T47D (cell line): ENCODE data around the gene WTIP.
A peak's percentile ranks its signal among the peaks of the same experiment; 100 is the strongest.
"Not testable (repeated sequence)": the region's sequence is repeated elsewhere in the genome, so short reads cannot be mapped to it uniquely, and the experiment has no call there.

Experiments
- DNase-seq, 2 experiments: peaks; one replicate each; pipeline versions ENCODE4 v3.0.0 to v3.0.0-alpha.2; 2011 to 2012; ENCODE audit warnings: low read depth in 1 of 2, low spot score in 1 of 2
- JUND ChIP-seq: IDR thresholded peaks from 2 replicates; pipeline ENCODE4 v1.6.1; 2012; ENCODE audit warnings: low read depth
- in situ Hi-C: cut with HindIII; loops from 2 replicates; pipeline ENCODE4 v1.10.0; 2016; ENCODE audit warnings: low sequenced_read_pairs, low pct_unique_long_range_greater_than_20kb

WTIP gene

DNA sequence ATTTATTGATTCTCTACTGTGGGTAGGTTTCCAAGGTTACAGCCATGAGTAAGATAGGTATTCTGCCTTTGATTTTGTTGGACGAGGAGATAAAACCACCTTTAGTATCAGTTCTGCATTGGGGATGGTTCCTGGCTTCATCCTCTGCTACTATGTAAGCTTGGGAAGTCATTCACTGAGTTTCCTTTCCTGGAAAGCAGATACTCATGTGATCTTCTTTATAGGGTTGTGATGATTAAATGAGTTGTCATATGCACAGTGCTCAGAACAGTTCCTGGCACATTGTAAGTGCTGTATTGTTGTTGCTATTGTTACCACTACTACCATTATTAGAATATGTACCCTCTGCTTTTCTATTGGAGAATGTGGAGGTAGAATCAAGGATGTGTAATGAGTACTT, 13.1 kb upstream of the WTIP start:
- TF ChIP-seq JUND: no peak
- no peak for DNase-seq
- in situ Hi-C loops: no loop called here

DNA sequence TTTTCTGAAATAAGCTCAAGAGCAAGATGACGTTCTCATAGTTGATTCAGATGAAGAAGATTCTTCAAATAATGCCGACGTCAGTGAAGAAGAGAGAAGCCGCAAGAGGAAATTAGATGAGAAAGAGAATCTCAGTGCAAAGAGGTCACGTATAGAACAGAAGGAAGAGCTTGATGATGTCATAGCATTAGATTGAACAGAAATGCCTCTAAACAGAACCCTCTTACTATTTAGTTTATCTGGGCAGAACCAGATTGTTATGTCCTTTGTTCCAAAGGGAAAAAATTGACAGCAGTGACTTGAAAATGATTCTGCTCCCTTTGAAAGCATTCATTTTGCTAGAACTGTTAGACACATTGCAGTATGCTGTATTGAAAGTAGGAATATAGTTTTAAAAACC, 12.5 kb upstream of the WTIP start:
- DNase-seq, in situ Hi-C loops: not testable (repeated sequence)

DNA sequence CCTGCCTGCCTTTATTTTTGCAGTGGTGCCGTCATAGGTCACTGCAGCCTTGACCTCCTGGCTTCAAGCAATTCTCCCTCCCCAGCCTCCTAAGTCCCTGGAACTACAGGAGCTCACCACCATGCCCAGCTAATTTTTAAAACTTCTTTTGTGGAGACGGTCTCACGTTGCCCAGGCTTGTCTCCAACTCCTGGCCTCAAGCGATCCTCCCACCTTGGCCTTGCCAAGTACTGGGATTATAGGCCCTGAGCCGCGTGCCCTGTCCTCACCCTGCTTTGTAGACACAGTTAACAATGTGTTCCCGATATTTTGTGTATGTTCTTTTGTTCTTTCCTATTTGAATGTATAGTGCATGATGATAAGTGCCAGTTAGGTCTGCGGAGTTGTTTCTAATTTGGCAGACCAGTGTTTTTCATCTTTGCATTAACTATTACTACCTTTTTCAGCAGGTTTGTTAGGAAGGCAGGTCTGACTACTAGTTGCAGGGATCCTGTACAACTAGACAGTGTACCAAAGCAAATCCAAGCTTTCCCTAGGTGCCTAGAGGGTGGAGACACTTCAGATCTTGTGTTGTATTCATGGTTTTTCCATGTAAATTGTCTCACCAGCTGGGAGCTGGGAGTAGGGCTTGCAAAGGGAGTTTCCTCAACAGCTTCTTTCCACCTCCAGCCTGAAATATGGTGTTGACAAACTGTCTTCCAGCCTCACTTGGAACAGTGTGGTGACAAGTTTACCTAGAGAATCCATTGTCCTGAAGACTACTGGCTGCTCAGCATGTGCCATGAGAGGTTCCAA, 9.5 kb upstream of the WTIP start:
- DNase-seq: no peak
- TF ChIP-seq JUND: no peak
- in situ Hi-C loops: no loop called here

DNA sequence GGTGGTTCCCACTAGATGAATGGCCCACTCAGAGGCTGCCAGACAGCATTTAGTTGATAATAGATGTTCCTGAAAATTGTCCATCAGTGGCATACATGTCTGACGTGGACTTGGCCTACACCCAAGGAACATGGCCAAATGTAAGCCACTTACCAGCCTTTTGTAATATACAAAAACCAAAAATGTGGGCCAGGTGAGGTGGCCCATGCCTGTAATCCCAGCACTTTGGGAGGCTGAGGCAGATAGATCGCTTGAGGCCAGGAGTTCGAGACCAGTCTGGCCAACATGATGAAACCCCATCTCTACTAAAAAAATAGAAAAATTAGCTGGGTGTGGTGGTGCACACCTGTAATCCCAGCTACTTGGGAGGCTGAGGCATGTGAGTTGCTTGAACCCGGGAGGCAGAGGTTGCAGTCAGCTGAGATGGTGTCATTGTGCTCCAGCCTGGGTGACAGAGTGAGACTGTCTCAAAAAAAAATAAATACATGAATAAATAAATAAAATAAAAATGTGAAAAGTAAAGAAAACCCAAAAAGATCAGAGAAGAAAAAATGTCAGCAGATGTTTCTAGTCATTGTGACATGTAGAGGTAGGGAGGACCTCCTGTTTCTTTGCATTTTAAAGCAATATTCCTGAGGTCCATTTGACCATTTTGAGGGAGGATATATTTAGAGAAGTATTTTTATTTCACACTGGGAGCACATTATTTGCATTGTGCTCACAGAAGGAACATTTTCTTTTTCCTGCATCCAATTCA, 7.1 kb upstream of the WTIP start:
- no peak for TF ChIP-seq JUND
- in situ Hi-C loops: no loop called here
- DNase-seq: no peak

DNA sequence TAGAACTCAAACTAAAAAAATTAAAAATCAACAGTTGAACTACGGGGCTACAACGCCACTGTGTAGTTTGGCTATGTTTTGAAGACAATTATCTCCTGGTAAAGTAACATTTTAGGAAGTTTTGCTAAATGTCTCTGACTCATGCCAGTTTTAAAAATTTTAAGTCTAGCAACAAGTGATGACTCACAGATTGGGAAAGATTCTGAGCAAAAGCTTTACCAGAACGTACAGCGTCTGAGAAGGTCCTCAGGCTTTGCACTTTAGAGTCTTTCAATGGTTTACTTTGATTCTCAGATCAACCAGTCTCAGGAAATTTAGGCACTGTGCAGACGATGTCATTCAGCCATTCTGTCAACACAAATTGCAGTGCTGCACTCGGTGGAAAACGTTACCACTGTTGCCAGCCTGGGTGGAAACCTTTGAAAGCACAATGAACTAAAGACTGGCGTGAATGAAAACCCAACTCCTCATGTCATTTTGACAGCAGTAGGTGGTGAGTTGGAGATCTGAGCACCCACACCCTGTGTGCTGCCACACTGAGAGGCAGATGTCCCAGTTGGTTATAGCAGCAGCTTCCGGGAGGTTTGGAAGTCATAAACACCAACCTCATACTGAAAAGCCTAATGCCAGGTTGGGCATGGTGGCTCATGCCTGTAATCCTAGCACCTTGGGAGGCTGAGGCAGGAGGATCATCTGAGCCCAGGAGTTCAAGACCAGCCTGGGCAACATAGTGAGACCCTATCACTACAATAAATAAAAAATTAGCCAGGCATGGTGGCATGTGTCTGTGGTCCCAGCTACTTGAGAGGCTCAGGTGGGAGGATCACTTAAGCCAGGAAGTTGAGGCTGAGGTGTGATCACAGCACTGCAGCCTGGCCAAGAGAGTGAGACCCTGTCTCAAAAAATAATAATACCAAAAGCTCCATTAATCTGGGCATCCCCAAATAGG, 6.3 kb upstream of the WTIP start:
- in situ Hi-C loops: no loop called here
- DNase-seq: no peak
- no peak for TF ChIP-seq JUND

DNA sequence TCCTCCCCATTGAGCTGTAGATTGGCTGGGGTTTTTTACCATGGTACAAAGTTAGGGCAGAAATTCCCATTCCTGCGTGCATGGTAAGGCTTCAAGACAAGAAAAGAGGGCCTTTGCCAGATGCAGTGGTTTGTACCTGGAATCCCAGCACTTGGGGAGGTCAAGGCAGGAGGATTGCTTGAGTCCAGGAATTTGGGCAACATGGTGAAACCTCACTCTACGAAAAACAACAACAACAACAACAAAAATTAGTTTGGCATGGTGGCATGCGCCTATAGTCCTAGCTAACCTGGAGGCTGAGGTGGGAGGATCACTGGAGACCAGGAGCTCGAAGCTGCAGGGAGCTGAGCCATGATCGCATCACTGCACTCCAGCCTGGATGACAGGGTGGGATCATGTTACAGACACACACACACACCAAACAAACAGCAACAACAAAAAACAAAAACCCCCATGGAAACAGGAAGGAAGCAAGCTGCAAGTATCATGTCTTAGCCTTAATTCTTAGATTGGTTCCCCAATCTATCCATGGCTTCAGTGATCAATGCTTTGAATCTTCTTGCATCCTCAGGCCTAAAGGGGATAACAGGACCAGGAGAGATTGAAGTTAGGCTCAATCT, 5.5 kb upstream of the WTIP start:
- in situ Hi-C loops: no loop called here
- no peak for DNase-seq
- no peak for TF ChIP-seq JUND

DNA sequence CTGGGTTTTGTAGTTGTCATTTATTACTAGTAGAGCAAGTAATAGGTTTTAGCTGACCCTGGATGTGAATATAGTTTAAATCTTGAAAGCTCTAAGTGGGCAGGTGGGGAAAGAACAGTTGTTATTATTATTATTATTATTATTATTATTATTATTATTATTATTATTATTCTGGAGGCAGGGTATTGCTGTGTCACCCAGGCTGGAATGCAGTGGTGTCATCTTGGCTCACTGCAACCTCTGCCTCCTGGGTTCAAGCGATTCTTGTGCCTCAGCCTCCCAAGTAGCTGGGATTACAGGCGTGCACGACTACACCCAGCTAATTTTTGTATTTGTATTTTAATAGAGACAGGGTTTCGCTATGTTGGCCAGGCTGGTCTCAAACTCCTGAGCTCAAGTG, 3.1 kb upstream of the WTIP start:
- in situ Hi-C loops, DNase-seq: not testable (repeated sequence)

DNA sequence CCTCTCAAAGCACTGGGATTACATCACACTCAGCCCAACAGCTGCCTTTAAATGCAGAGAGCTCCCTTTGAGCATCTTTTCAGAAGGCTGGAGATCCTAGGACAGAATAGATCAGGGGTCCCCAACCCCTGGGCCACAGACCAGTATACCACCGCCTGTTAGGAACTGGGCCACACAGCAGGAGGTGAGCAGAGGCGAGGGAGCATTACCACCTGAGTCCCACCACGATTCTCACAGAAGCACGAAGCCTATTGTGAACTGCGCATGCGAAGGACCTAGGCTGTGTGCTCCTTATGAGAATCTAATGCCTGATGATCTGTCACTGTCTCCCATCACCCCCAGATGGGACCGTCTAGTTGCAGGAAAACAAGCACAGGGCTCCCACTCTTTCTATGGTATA, 2.2 kb upstream of the WTIP start:
- TF ChIP-seq JUND: no peak
- in situ Hi-C loops: no loop called here
- DNase-seq: no peak

DNA sequence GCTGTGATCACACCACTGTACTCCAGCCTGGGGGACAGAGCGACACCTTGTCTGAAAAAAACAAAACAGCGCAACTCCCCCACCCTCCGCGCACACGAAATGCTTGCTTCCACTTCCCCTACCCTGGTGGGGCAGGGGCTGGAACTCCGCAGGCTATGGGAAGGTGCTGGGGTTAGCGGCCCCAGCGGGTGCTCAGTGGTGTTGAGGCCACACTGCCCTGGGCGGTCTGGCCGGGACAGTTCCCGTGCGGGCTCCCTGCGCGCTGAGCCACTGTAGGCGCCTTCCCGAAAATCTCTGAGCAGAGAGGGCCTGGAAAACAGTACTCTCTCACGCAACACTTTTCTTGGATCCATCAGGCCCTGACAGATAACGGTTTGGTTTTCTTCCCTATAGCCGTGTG, 1.1 kb upstream of the WTIP start:
- no peak for TF ChIP-seq JUND
- in situ Hi-C loops: no loop called here
- no peak for DNase-seq

DNA sequence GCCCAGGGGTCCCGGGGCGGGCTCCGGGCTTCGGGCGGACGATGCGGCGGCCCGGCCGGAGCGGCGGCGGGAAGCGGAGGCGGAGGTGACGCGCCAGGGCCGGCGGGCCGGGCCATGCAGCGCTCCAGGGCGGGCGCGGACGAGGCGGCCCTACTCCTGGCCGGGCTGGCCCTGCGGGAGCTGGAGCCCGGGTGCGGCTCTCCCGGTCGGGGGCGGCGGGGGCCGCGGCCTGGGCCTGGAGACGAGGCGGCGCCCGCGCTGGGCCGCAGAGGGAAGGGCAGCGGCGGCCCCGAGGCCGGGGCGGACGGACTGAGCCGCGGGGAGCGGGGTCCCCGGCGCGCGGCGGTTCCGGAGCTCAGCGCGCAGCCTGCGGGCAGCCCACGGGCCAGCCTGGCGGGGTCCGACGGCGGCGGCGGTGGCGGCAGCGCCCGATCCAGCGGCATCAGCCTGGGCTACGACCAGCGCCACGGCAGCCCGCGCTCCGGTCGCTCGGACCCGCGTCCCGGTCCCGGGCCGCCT, 362 bp downstream of the WTIP start:
- no peak for TF ChIP-seq JUND
- in situ Hi-C loops: no loop called here
- no peak for DNase-seq

DNA sequence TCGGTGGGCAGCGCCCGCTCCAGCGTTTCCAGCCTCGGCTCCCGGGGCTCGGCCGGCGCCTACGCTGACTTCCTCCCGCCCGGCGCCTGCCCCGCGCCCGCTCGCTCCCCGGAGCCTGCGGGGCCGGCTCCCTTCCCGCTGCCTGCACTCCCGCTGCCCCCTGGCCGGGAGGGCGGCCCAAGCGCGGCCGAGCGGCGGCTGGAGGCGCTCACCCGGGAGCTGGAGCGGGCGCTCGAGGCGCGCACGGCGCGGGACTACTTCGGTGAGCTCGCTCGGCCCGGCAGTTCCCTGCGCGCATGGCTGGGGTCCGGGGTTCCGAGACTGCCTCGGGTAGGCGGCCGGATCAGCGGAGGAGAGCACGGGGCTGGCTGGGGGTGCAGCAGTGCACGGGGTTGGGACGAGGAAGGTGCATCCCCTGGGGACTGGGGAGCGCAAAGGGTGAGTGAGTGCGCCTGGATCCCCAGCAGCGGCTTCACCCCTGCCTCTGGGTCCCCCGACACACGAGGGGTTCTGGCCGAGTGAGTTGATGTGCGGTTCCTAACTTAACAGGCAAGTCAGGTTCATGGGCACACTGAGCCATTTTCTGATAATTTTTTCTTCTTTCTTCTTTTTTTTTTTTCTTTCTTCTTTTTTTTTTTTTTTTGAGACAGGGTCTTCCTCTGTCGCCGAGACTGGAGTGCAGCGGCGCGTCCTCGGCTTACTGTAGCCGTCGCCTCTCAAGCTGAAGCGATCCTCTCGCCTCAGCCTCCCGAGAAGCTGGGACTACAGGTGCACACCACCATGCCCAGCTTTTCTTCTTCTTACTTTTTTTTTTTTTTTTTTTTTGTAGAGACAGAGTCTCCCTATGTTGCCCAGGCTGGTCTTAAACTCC, 1.1 kb downstream of the WTIP start:
- peak; percentile 34 to 37 for DNase-seq
- in situ Hi-C loops: no loop called here
- no peak for TF ChIP-seq JUND
